ENCODE data around the gene ECHDC3. TPM values are rescaled to one million over a fixed set of nuclear protein-coding genes. Genes with fewer than 3 reads are reported as not detected.

Gene ECHDC3
- total and polyA plus RNA-seq, 12 donors: 3.8 to 115 (median 40.3) TPM

GRCh38 chr10:11713186-11713743 lies 28.9 kb upstream of the ECHDC3 start:
- no peak for TF ChIP-seq POLR2A (IDR thresholded peaks at IDR 0.05)
- TF ChIP-seq, protein P1, sequence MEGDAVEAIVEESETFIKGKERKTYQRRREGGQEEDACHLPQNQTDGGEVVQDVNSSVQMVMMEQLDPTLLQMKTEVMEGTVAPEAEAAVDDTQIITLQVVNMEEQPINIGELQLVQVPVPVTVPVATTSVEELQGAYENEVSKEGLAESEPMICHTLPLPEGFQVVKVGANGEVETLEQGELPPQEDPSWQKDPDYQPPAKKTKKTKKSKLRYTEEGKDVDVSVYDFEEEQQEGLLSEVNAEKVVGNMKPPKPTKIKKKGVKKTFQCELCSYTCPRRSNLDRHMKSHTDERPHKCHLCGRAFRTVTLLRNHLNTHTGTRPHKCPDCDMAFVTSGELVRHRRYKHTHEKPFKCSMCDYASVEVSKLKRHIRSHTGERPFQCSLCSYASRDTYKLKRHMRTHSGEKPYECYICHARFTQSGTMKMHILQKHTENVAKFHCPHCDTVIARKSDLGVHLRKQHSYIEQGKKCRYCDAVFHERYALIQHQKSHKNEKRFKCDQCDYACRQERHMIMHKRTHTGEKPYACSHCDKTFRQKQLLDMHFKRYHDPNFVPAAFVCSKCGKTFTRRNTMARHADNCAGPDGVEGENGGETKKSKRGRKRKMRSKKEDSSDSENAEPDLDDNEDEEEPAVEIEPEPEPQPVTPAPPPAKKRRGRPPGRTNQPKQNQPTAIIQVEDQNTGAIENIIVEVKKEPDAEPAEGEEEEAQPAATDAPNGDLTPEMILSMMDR (IDR thresholded peaks at IDR 0.05): no peak
- no peak overlapping the region for H3K4me3 ChIP-seq
- no peaks in the 10 kb centered on the region for H3K36me3 ChIP-seq (replicated peaks in 1 of 2)
- no peaks in the 10 kb centered on the region for H3K9me3 ChIP-seq (replicated peaks in 1 of 3)
- intact Hi-C loops (cut with DNase I): no loop called here
- DNase-seq: no peak
- no peak overlapping the region for H3K27ac ChIP-seq
- 68 to 82% (median 74%) methylated on average over 14 to 15 of the region's 15 CpGs for WGBS, 4 donors
- no peaks in the 10 kb centered on the region for H3K4me1 ChIP-seq (replicated peaks in 1 of 2)
- no peaks in the 10 kb centered on the region for H3K27me3 ChIP-seq

DNA sequence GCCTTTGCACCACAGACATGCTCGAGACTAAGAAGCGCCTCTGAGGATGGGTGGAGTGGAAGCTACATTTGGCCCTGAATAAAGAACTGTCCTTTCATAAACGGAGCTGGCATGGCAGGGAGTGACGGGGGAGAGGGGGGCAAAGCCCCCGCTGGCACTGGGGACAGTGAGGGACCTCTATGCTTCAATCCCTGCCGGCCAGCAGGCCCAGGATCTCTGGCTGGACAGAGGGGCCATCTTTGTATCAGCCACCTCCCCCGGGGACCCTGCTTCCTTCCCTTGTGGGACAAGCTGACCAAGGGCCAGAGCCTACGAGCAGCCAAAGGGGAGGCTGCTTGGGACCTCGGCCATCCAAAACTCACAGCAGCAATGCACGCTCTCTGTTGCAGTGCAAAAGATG lies 28.2 kb upstream of the ECHDC3 start:
- no peak overlapping the region for H3K27ac ChIP-seq
- no peak for DNase-seq
- intact Hi-C loops (cut with DNase I): no loop called here
- H3K36me3 ChIP-seq (replicated peaks in 1 of 2): no peaks in the 10 kb centered on the region
- 79 to 88% (median 82%) methylated on average over 8 to 10 of the region's 10 CpGs for WGBS, 4 donors
- H3K27me3 ChIP-seq: no peaks in the 10 kb centered on the region
- no peak overlapping the region for H3K4me3 ChIP-seq
- no peaks in the 10 kb centered on the region for H3K4me1 ChIP-seq (replicated peaks in 1 of 2)
- TF ChIP-seq, protein P1 (IDR thresholded peaks at IDR 0.05): no peak
- no peak for TF ChIP-seq POLR2A (IDR thresholded peaks at IDR 0.05)
- no peaks in the 10 kb centered on the region for H3K9me3 ChIP-seq (replicated peaks in 1 of 3)

DNA sequence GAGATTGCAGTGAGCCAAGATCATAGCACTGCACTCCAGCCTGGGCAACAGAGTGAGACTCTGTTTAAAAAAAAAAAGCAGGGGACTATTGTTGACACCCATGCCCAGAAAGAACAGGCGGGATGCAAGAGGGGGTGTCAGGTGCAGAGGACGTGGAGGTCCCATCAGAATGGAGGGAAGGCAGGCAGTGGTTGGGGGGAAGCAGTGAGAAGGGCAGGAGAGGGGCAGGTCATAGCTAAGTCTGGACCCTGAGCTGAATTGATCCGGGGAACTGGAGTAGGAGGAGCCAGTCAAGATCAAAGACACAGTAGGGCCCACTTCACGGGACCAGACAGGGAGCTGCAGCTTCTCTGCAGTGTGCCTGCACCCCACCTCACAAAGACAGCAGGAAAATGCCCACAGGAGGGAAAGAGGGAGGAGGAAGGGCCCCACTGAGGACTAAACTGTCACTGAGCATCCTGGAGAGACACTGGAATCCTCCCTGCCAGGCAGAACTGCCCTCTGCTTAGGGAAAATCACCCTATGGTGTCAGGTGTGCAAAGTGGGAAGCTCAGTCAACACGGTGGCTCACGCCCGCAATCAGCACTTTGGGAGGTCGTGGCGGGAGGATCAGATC lies 27.3 kb upstream of the ECHDC3 start:
- no peaks in the 10 kb centered on the region for H3K4me1 ChIP-seq (replicated peaks in 1 of 2)
- intact Hi-C loops (cut with DNase I): no loop called here
- no peaks in the 10 kb centered on the region for H3K27me3 ChIP-seq
- TF ChIP-seq POLR2A (IDR thresholded peaks at IDR 0.05): no peak
- TF ChIP-seq, protein P1 (IDR thresholded peaks at IDR 0.05): no peak
- WGBS, 4 donors: 88 to 93% (median 90%) methylated on average over 9 of the region's 9 CpGs
- no peaks in the 10 kb centered on the region for H3K9me3 ChIP-seq (replicated peaks in 1 of 3)
- no peak for DNase-seq
- no peak overlapping the region for H3K27ac ChIP-seq
- no peaks in the 10 kb centered on the region for H3K36me3 ChIP-seq (replicated peaks in 1 of 2)
- no peak overlapping the region for H3K4me3 ChIP-seq

DNA sequence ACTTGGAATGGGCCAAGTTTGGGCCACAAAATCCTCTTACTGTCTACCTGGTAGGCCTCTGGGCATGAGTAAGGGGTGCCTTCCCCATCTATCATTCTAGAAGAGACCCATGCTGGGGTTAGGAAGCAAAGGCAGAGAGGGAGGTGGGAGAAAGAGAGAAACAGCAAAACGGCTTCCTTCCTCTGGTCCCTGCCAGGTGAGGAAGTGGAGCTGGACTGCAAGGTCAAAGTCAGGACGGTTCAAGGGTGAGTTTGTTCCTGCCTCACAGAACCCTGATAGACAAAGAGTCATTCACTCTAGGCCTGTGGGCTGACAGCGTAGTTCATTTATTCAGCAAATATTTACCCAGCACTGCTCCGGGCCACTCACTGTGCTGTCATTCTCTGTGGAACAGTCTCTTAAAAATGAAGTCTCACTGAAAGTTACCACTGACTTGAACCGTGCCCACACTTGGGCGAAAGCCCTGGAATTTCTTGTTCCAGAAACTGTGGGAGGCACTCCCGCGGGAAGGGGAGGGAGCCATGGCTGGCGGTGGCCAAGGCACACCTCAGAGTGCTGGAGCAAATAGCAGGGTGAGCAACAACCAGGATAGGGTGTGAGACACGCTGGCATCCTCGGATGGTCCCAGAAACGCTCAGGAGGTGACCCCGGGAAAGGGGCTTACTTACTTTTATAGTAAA lies 26.2 kb upstream of the ECHDC3 start:
- Histone ChIP-seq H3K27ac (no peak overlapping the region), H3K4me1 (replicated peaks in 1 of 2) (no peaks in the 10 kb centered on the region), H3K9me3 (replicated peaks in 1 of 3) (no peaks in the 10 kb centered on the region), H3K36me3 (replicated peaks in 1 of 2) (no peaks in the 10 kb centered on the region), H3K4me3 (no peak overlapping the region), H3K27me3 (no peaks in the 10 kb centered on the region)
- TF ChIP-seq, protein P1 (IDR thresholded peaks at IDR 0.05): no peak
- TF ChIP-seq POLR2A (IDR thresholded peaks at IDR 0.05): no peak
- 82 to 90% (median 85%) methylated on average over 13 of the region's 13 CpGs for WGBS, 4 donors
- intact Hi-C loops (cut with DNase I): no loop called here
- no peak for DNase-seq

All from adrenal gland (tissue), 12 donors.